Panc1 (cell line): ENCODE data around the gene CEP55.
A peak's percentile ranks its signal among the peaks of the same experiment; 100 is the strongest.

Experiments used
- POLR2AphosphoS5 ChIP-seq: IDR thresholded peaks from 2 replicates; pipeline ENCODE4 v1.6.1; 2012; ENCODE audit warnings: mild to moderate bottlenecking, low read depth, low read length, moderate library complexity
- REST ChIP-seq, 2 experiments: IDR thresholded peaks; 2 replicates each; pipeline ENCODE4 v1.6.1; 2011 to 2012; ENCODE audit warnings: low read depth in 2 of 2, control low read depth in 1 of 2, low read length in 1 of 2, mild to moderate bottlenecking in 1 of 2, moderate library complexity in 1 of 2; ENCODE audit not compliant: insufficient read depth in 1 of 2
- TF ChIP-seq, protein P1 (sequence below): fragments of 450-650 bp; IDR thresholded peaks from 2 replicates; pipeline ENCODE4 v1.5.1; 2017; ENCODE audit warnings: mild to moderate bottlenecking

GRCh38 chr10:93542358-93542791 is 46.0 kb downstream of the CEP55 start:
- TF ChIP-seq, protein P1, sequence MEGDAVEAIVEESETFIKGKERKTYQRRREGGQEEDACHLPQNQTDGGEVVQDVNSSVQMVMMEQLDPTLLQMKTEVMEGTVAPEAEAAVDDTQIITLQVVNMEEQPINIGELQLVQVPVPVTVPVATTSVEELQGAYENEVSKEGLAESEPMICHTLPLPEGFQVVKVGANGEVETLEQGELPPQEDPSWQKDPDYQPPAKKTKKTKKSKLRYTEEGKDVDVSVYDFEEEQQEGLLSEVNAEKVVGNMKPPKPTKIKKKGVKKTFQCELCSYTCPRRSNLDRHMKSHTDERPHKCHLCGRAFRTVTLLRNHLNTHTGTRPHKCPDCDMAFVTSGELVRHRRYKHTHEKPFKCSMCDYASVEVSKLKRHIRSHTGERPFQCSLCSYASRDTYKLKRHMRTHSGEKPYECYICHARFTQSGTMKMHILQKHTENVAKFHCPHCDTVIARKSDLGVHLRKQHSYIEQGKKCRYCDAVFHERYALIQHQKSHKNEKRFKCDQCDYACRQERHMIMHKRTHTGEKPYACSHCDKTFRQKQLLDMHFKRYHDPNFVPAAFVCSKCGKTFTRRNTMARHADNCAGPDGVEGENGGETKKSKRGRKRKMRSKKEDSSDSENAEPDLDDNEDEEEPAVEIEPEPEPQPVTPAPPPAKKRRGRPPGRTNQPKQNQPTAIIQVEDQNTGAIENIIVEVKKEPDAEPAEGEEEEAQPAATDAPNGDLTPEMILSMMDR = peak; percentile 33
- TF ChIP-seq POLR2AphosphoS5 (no peak), REST (IDR thresholded peaks at IDR 0.05; ENCODE audit: insufficient read depth in 1 of 2, low read depth in 2 of 2, low read length in 1 of 2) (no peak)
